Activated naive CD4-positive, alpha-beta T cell treated with anti-CD3 and anti-CD28 coated beads, Interleukin-2, amount 50 U/mL, for 72 hours (primary cell): ENCODE measurements around the gene KIF18B. TPM values are rescaled to one million over a fixed set of nuclear protein-coding genes. Genes with fewer than 3 reads are reported as not detected.

Source experiments
- ATAC-seq, 2 donors: fragments of 150-1000 bp; cut with Tn5 transposase; 2 replicates each; pipeline ENCODE4 v1.10.0; 2021; ENCODE audit warnings: mild to moderate bottlenecking in 2 of 2, moderate library complexity in 2 of 2
- DNase-seq, 2 donors: peaks; one replicate each; pipeline ENCODE4 v3.0.0; 2021 to 2022; ENCODE audit warnings: low spot score in 2 of 2
- H3K27ac Mint-ChIP-seq, 2 donors: one replicate each; pipeline ENCODE4 v1.8.0; 2022; ENCODE audit warnings: mild to moderate bottlenecking in 2 of 2, mixed read lengths in 2 of 2
- H3K36me3 Mint-ChIP-seq, 2 donors: one replicate each; pipeline ENCODE4 v1.8.0; 2022; ENCODE audit warnings: mixed read lengths in 2 of 2
- H3K9me3 Mint-ChIP-seq, 2 donors: one replicate each; pipeline ENCODE4 v1.8.0; 2022; ENCODE audit warnings: mixed read lengths in 2 of 2
- total RNA-seq, 2 donors: library from RNA; stranded (reverse); gene quantifications; one replicate each; pipeline ENCODE4 v1.2.3, GENCODE V29; 2022

The KIF18B gene
- total RNA-seq, 2 donors from 2014 or later = 49.8 to 90.8 TPM

DNA sequence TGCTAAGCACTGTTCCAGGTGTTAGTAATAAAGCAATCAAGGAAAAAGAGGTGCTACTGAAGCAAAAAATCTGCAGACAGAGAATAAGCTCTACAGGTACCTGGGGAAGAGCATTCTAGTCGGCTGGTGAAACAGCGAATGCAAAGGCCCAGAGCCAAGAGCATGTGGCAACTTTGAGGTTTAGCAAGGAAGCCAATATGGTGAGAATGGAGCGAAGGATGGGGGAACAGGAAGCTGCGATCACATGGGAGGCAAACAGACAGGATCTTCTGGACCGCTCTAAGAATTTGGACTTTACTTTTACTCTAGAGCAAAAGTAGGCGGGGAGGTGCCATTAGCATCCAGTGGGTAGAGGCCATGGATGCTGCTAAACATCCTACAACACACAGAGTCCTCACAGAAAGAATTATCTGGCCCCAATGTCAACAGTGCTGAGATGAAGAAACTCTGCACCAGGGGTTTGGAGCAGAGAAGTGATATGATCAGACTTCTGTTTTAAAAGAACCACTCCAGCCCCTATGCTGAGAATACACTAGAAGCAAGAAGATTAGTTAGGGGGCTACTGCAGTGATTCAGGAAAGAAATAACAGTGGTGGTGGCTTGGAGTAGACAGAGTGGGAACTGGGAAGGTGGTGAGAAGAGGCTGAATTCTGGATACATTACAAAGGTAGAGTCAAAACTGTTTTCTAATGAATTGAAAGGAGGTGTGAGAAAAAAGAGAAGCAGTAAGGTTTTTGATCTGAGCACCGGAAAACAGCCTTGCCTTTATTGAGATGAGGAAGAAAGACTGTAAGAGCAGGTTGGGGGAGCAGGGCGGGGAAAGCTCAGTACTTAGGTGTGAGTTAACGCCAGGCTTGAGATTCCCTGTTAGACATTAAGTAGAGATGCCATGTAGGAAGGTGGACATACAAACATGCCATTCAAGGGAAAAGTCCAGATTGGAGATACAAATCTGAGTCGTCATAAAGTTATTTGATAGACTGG is 59.3 kb downstream of the KIF18B start:
- peak; percentile 30 to 66 for ATAC-seq
- no peaks in the 10 kb centered on the region for H3K9me3 Mint-ChIP-seq
- no peak overlapping the region for H3K27ac Mint-ChIP-seq
- DNase-seq = no peak
- H3K36me3 Mint-ChIP-seq = peaks cover 0 to 4% of the 10 kb centered on the region in 2 donors

- DNase-seq (no peak), ATAC-seq (no peak)
- Mint-ChIP-seq H3K27ac (no peak overlapping the region), H3K9me3 (no peaks in the 10 kb centered on the region), H3K36me3 (peaks cover 9 to 12% of the 10 kb centered on the region in 2 donors)
Measured at GRCh38 chr17:44887016-44887415, 60.6 kb downstream of the KIF18B start.

- Mint-ChIP-seq H3K27ac (no peak overlapping the region), H3K36me3 (peaks cover 9 to 12% of the 10 kb centered on the region in 2 donors), H3K9me3 (no peaks in the 10 kb centered on the region)
- ATAC-seq = no peak
- DNase-seq = no peak
Measured at GRCh38 chr17:44884941-44885340, 62.6 kb downstream of the KIF18B start.

- DNase-seq (no peak), ATAC-seq (no peak)
- H3K9me3 Mint-ChIP-seq = no peaks in the 10 kb centered on the region
- H3K36me3 Mint-ChIP-seq = peaks cover 15 to 17% of the 10 kb centered on the region in 2 donors
- peak overlapping the region in 1 of 2 donors; percentile 84 for H3K27ac Mint-ChIP-seq
Measured at GRCh38 chr17:44881145-44881544, 66.4 kb downstream of the KIF18B start.

- H3K27ac Mint-ChIP-seq = peak overlapping the region in 1 of 2 donors; percentile 83
- DNase-seq (no peak), ATAC-seq (no peak)
- no peaks in the 10 kb centered on the region for H3K9me3 Mint-ChIP-seq
- peaks cover 15 to 17% of the 10 kb centered on the region in 2 donors for H3K36me3 Mint-ChIP-seq
Measured at GRCh38 chr17:44880062-44880461, 67.5 kb downstream of the KIF18B start.

DNA sequence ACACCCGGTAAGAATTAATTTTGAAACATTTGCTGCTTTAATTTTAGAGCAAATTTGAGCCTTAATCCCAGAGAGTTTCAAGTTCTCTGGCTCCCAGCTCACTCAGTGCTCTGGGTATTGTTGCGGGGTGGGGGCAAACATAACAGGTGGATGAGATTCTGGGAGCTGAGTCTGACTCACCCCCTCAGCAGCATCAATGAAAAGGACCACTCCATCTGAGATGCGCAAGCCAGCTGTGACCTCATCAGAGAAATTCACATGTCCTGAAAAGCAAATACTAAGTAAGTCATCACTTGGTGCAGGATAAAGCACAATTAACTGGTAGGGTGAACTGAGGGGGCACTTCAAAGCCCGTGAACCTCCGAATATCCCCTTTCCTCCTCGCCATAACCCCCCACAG is 68.2 kb downstream of the KIF18B start:
- ATAC-seq (no peak), DNase-seq (no peak)
- H3K9me3 Mint-ChIP-seq = no peaks in the 10 kb centered on the region
- peaks cover 15 to 17% of the 10 kb centered on the region in 2 donors for H3K36me3 Mint-ChIP-seq
- H3K27ac Mint-ChIP-seq = no peak overlapping the region

DNA sequence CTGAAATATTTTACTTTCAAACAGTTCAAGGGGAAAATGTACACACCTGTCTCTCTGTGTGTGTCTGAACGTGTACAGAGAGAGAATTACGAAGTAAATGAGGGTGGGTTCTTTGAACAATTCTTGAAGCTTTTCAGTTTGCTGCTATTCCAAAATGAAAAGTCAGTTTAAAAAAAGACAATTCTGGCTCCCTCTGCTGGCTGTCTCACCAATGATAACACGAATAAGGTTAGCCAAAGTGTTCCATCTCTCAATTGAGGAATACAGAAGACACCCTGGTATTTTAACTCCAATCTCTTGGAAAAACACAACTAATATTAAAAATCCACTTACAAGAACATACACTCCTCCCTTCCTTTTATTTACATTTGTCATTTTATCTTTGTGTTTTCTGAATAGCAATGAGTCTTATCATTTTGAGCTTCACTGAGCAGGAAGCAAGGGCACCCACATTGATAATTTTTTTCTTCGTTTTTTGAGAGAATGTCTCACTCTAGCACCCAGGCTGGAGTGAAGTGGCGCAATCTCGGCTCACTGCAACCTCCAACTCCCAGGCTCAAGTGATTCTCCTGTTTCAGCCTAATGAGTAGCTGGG is 68.8 kb downstream of the KIF18B start:
- DNase-seq (no peak), ATAC-seq (no peak)
- Mint-ChIP-seq H3K27ac (no peak overlapping the region), H3K36me3 (peaks cover 15 to 17% of the 10 kb centered on the region in 2 donors), H3K9me3 (no peaks in the 10 kb centered on the region)

GRCh38 chr17:44877121-44877520 is 70.5 kb downstream of the KIF18B start:
- ATAC-seq = no peak
- H3K36me3 Mint-ChIP-seq = peaks cover 6 to 11% of the 10 kb centered on the region in 2 donors

DNA sequence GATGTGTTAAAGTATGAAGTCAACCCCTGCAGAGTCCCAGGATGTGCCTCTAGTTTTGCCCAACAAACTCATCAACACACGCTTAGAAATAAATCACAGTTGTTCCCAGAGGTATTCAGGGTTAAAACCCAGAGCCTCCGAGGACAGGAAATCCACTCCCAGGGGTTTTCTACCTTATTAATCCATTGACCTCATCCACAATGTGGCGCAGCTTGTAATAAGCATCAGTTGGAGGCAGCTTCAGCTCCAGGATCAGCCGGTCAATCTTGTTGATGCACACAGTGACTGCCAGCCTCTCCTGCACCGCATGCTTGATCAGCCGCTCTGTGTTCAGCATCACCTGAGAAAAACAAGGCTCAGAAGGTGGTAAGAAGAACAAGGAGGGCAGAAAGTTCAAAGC is 71.8 kb downstream of the KIF18B start:
- Mint-ChIP-seq H3K27ac (no peak overlapping the region), H3K9me3 (no peaks in the 10 kb centered on the region), H3K36me3 (peaks cover 12 to 16% of the 10 kb centered on the region in 2 donors)
- DNase-seq (no peak), ATAC-seq (no peak)

More at GRCh38 chr17:44877121-44877520, 70.5 kb downstream of the KIF18B start:
- DNase-seq = no peak
- Mint-ChIP-seq H3K9me3 (no peaks in the 10 kb centered on the region), H3K27ac (no peak overlapping the region)

Other genes starting within 250 kb of the KIF18B start
- gene DBF4B, start 239.1 kb downstream of the KIF18B start, total RNA-seq = 10 to 100 TPM; 31.6 to 31.8 TPM
- 1 to 10 TPM in 1 of 2 donors, under 1 TPM in 1; 0.25 to 1.3 TPM for gene ADAM11, start 188.8 kb downstream of the KIF18B start, total RNA-seq
- 1 to 10 TPM; 2.5 to 6.4 TPM for gene GJC1, start 117.5 kb downstream of the KIF18B start, total RNA-seq
- gene HIGD1B, start 99.9 kb downstream of the KIF18B start, total RNA-seq = not detected
- gene EFTUD2, start 48.3 kb downstream of the KIF18B start, total RNA-seq = 100 to 1,000 TPM in 1 of 2 donors, 10 to 100 TPM in 1; 77.8 to 186 TPM
- not detected for gene GFAP, start 32.3 kb downstream of the KIF18B start, total RNA-seq
- gene C1QL1, start 20.5 kb upstream of the KIF18B start, total RNA-seq = under 1 TPM in 1 of 2 donors, not detected in 1; 0.18 TPM
- 10 to 100 TPM; 38.9 to 93.4 TPM for gene DCAKD, start 103.9 kb upstream of the KIF18B start, total RNA-seq
- gene NMT1, start 113.5 kb upstream of the KIF18B start, total RNA-seq = 100 to 1,000 TPM; 130 to 270 TPM
- 1 to 10 TPM; 3.9 to 7.7 TPM for gene PLCD3, start 184.7 kb upstream of the KIF18B start, total RNA-seq
- gene ACBD4, start 187.9 kb upstream of the KIF18B start, total RNA-seq = 10 to 100 TPM; 12.9 to 18.9 TPM
- 10 to 100 TPM; 50.9 to 93.3 TPM for gene HEXIM1, start 200.7 kb upstream of the KIF18B start, total RNA-seq
- gene HEXIM2, start 214.1 kb upstream of the KIF18B start, total RNA-seq = 1 to 10 TPM; 6.0 to 6.3 TPM